Activated effector memory CD4-positive, alpha-beta T cell treated with Interleukin-2 at 50 U/mL for 16 hours (primary cell): ENCODE data around the gene DNASE1L2.
"Not testable (repeated sequence)": the region's sequence is repeated elsewhere in the genome, so short reads cannot be mapped to it uniquely, and the experiment has no call there.

Experiments
- DNase-seq: peaks from one replicate; pipeline ENCODE4 v3.0.0-alpha.2; 2020

The DNASE1L2 gene

GRCh38 chr16:2242598-2242997 is 6.4 kb downstream of the DNASE1L2 start:
- no peak for DNase-seq

DNA sequence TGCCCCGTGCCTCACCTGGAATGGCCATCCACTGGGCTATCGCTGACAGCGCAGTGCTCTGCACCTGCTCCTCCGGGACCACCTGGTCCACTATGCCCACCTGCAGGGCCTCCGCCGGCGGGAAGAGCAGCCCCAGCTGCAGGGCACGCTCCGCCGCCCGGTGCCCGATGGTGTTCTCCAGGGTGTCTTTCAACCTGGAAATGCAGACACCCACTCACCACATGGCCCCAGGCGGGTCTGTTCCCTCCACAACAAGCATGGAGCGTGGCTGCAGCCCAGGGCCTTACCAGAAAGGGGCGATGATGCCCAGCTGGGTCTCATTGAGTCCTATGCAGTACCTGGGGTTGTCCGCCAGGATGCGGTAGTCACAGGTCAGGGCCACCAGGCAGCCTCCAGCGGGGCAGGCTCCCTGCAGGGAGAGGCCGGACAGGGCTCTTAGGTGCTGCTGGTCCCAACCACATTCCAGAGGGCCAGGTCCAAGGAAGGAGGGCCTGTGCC is 6.8 kb downstream of the DNASE1L2 start:
- no peak for DNase-seq

DNA sequence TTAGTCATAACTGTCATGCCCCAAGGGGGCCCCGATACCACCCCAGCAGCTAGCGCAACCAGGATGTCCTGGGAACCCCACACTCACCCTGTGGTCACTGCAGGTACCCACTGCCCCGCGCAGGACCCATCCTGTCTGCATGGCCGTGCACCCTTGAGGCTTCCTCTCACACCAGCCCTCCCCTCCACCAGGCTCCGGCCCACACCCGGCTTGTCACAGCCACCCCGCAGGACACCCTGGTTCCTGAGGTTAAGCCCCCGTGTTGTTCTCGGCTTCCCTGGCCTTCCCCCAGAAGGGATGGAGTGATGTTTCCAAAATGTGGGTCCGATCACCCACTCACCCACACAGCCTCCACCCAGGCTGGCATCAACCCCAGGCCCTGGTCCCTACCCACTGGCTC is 7.5 kb downstream of the DNASE1L2 start:
- no peak for DNase-seq

DNA sequence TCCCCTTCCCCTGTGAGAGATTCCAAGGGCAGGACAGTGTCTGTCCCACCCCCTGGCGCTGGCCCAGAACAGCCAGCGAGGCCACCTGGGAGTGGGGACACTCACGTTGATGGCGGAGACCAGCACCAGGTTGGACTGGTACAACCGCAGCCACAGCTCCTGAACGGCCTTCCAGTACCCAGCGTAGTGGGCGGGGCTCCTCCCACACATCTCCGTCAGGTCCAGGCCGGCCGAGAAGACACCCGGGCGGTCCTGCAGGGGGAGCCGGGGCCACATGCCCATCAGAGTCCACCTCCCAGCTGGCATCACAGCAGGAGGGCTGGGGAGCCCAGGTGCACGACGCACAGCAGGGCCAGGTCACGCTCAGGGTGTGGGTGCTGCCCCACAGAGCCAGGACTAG is 8.1 kb downstream of the DNASE1L2 start:
- no peak for DNase-seq

DNA sequence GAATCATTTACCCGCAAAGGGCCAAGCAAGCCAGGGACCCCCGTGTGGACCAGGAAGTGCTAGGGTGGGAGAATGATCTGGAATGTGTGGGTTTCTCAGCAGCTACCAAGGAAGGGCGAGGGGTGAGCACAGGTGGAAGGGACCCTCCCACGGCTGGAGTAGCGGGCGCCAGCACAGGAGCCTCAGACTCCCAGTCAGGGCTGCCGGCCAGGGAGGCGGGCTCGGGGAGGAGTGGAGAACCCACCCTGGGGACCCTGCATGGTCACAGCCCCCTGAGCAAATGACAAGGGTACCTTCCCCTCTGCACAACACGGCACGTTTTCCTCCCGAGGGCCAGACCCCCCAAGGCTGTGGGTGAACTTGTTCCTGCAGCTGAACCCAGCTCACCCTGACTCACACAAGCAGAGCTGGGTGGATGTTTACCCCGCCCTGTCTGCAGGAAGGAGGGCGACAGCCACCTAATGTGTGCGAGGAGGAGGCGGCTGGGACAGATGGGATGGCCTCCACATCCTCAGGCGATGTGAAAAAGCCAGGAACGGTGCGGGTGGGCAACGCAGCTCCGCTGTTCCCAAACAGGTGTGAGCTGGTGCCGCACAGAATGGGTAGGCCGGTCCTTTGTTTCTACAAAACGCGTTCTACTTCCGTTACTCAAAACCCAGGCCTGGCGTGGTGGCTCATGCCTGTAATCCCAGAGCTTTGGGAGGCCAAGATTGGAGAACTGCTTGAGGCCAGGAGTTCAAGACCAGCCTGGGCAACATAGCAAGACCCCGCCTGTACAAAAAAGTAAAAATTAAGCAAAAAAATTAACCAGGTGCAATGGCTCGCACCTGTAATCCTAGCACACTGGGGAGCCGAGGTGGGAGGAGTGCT is 8.9 kb downstream of the DNASE1L2 start:
- DNase-seq = no peak

GRCh38 chr16:2246301-2246885 is 10.1 kb downstream of the DNASE1L2 start:
- DNase-seq = no peak

- DNase-seq = no peak
Observed at GRCh38 chr16:2250652-2251295, 14.5 kb downstream of the DNASE1L2 start.

GRCh38 chr16:2251296-2252111 is 15.3 kb downstream of the DNASE1L2 start, which contains the start of gene ECI1:
Gene ECI1 (minus strand): TSS chr16:2251587. CDS start chr16:2251566, 21 bp downstream.
- peak; percentile 71 for DNase-seq

- DNase-seq = no peak
Observed at GRCh38 chr16:2252806-2253148, 16.5 kb downstream of the DNASE1L2 start.

- no peak for DNase-seq
Observed at GRCh38 chr16:2253293-2253692, 17.0 kb downstream of the DNASE1L2 start.

DNA sequence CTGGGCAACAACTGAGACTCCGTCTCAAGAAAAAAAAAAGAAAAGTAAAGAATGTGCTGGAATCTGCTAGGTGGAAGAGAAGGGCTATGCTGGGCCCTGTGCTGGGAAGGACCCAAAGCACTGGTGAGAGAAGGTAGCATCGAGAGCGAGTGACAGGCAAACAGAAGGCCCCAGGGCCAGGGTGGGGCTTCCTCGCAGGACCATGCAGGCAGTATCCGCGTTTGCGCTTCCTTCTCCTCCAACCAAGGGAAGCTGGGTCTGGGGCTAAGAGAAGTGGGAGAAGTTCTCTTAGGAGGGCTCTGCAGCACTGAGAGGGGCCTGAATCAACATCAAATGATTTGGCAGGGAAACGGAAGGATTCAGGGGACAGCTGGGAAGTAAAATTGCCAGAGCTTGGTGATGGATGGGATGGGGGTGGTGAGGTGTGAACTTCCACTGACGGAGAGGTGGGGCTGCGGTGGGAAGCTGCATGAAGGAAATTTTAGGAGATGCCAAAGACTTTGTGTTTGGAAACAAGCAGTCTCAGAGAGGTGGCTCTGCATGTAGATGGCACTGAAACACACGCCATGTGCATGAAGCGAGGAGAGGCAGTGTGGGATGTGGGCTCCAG is 20.4 kb downstream of the DNASE1L2 start:
- no peak for DNase-seq

DNA sequence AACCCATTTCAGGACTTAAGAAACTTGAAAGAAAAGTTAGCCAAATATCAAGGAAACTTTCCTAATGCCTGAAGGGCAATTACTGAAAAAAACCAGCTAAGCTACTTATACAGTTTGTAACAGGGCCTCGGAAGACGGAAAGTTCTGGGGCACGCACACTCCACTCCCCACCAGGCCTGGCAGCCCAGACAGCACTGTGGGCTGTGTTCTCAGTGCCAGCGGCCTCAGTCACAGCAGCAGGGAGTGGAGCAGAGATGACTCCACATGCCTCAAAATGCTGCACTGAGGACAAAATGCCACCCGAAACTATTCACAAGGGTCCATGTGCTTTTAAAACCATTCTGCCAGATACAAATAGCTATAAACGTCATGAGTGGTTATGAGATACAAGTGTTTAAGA is 21.5 kb downstream of the DNASE1L2 start:
- no peak for DNase-seq

DNA sequence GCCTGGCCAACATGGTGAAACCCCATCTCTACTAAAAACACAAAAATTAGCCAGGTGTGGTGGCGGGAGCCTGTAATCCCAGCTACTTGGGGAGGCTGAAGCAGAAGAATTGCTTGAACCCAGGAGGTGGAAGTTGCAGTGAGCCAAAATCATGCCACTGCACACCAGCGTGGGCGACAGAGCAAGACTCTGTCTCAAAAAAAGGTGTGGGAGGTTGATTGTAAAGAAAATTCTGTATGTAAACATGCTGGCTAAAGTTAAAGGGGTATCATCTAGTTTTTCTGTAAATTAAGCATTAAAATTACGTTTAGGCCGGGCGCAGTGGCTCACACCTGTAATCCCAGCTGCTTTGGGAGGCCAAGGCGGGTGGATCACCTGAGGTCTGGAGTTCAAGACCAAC is 22.3 kb downstream of the DNASE1L2 start:
- not testable (repeated sequence) for DNase-seq

DNA sequence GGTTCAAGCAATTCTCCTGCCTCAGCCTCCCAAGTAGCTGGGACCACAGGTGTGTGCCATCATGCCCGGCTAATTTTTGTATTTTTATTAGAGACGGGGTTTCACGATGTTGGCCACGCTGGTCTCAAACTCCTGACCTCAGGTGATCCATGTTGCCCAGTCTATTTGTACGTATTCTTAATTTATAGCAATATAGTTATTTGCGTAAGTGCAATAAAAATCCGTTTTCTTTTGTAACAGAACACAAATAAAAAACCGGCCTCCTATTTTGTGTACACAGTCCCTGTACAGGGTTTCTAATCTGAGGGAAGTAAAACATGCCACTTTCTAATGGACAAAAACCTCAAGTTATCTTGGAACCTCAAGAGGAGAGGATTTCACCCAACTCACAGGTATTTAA is 24.0 kb downstream of the DNASE1L2 start:
- DNase-seq = no peak

GRCh38 chr16:2263026-2263425 is 26.8 kb downstream of the DNASE1L2 start:
- DNase-seq = not testable (repeated sequence)

- not testable (repeated sequence) for DNase-seq
Observed at GRCh38 chr16:2266887-2267286, 30.6 kb downstream of the DNASE1L2 start.

DNA sequence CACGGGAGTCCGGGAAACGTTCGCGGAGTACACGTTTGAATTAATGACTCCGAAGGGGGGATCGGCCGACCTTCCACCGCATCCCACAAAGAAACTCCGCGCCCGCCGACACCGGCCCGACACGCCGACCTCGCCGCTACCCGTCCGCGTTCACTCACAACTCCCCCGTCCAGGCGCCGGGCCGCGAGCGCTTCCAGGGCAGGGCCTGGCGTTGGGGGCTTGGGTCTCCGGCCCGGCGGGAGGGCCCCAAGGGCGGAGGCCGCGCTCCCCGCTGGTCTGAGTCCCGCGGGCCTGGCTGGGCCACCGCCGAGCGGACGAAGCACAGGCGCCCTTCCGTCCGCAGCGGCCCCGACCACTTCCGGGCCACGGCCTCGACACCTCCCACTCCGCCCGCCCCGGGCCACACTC is 31.3 kb downstream of the DNASE1L2 start:
- DNase-seq = not testable (repeated sequence)

- DNase-seq = peak; percentile 93
Observed at GRCh38 chr16:2267913-2268666, 31.8 kb downstream of the DNASE1L2 start, which contains the start of gene RNPS1. Gene RNPS1 (minus strand): TSS chr16:2268126. CDS start chr16:2264643, 3,483 bp downstream.

GRCh38 chr16:2270070-2270462 is 33.8 kb downstream of the DNASE1L2 start:
- DNase-seq = no peak

GRCh38 chr16:2270588-2271470 is 34.6 kb downstream of the DNASE1L2 start:
- no peak for DNase-seq
